Astrocyte of the cerebellum (primary cell): ENCODE results near the gene GH2.
"Not testable (repeated sequence)": the region's sequence is repeated elsewhere in the genome, so short reads cannot be mapped to it uniquely, and the experiment has no call there.

Experiments used
- DNase-seq: peaks from one replicate; pipeline ENCODE4 v3.0.0-alpha.2; 2011; ENCODE audit warnings: low read depth
- H3K4me3 ChIP-seq: 2 replicates; pipeline ENCODE4 v1.5.1; 2011; ENCODE audit warnings: mild to moderate bottlenecking, low read depth, low read length, moderate library complexity
- in situ Hi-C: cut with HindIII; loops from 2 replicates; pipeline ENCODE4 v1.10.0; 2017; ENCODE audit warnings: low sequenced_read_pairs
- TF ChIP-seq, protein P1 (sequence below): IDR thresholded peaks from 2 replicates; pipeline ENCODE4 v1.5.1; 2012; ENCODE audit warnings: low read length, low read depth, moderate library complexity, mild to moderate bottlenecking; ENCODE audit errors: missing control alignments

GH2 gene

GRCh38 chr17:63911041-63911635 lies 29.4 kb upstream of the GH2 start, which contains the start of gene CSHL1:
CSHL1 (minus strand) TSS chr17:63911258; CDS start chr17:63911196, 62 bp downstream.
- H3K4me3 ChIP-seq: no peak within 1 kb of the TSS

GRCh38 chr17:63910096-63910495 lies 28.4 kb upstream of the GH2 start:
- in situ Hi-C loops: no loop called here
- H3K4me3 ChIP-seq: no peak overlapping the region
- DNase-seq: no peak
- TF ChIP-seq, protein P1, sequence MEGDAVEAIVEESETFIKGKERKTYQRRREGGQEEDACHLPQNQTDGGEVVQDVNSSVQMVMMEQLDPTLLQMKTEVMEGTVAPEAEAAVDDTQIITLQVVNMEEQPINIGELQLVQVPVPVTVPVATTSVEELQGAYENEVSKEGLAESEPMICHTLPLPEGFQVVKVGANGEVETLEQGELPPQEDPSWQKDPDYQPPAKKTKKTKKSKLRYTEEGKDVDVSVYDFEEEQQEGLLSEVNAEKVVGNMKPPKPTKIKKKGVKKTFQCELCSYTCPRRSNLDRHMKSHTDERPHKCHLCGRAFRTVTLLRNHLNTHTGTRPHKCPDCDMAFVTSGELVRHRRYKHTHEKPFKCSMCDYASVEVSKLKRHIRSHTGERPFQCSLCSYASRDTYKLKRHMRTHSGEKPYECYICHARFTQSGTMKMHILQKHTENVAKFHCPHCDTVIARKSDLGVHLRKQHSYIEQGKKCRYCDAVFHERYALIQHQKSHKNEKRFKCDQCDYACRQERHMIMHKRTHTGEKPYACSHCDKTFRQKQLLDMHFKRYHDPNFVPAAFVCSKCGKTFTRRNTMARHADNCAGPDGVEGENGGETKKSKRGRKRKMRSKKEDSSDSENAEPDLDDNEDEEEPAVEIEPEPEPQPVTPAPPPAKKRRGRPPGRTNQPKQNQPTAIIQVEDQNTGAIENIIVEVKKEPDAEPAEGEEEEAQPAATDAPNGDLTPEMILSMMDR: no peak

More at GRCh38 chr17:63911041-63911635, 29.4 kb upstream of the GH2 start, which contains the start of gene CSHL1:
- in situ Hi-C loops: no loop called here
- TF ChIP-seq, protein P1: no peak
- no peak for DNase-seq

DNA sequence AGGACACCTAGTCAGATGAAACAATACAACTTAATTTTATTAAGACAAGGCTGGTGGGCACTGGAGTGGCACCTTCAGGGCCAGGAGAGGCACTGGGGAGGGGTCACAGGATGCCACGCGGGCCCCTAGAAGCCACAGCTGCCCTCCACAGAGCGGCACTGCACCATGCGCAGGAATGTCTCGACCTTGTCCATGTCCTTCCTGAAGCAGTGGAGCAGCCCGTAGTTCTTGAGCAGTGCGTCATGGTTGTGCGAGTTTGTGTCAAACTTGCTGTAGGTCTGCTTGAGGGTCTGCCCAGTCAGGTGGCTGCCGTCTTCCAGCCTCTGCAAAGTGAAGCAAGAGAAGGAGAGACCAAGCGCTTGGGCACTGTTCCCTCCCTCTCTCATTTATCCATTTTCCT lies 27.8 kb upstream of the GH2 start:
- H3K4me3 ChIP-seq, DNase-seq, in situ Hi-C loops: not testable (repeated sequence)

DNA sequence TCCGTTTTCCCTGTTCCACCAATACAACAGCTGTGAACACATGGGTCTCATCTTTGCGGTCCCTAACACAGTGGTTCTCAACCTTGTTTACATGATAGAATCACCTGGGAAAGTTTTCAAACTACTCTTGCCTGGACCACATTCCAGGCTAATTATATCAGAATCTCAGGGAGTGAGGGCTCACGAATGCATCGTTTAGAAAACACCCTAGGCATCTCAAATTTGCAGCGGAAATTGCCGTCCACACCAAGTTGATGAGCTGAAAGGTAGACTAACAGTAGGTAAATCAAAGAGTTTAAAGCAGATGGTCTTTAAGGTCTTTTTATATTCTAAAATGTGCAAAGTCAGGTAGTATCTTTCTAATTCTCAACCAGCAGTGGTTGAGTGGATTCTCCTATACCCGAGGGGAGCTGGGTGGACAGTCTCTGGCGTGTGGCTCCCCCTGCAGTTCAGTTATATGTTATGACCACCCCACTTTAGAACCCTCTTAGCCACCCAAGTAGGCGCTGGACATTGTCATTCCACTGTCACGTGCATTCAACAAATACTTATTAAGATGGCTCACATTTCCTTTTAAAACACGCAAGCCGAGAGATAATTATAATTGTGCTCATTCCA lies 25.5 kb upstream of the GH2 start:
- in situ Hi-C loops, H3K4me3 ChIP-seq, DNase-seq: not testable (repeated sequence)
- TF ChIP-seq, protein P1: peak; percentile 22

GRCh38 chr17:63904796-63905195 lies 23.1 kb upstream of the GH2 start:
- in situ Hi-C loops, H3K4me3 ChIP-seq, DNase-seq: not testable (repeated sequence)

- DNase-seq, in situ Hi-C loops, H3K4me3 ChIP-seq: not testable (repeated sequence)
- TF ChIP-seq, protein P1: peak; percentile 28
Measured at GRCh38 chr17:63903787-63904201, 22.1 kb upstream of the GH2 start.

GRCh38 chr17:63901971-63902370 lies 20.2 kb upstream of the GH2 start:
- DNase-seq, H3K4me3 ChIP-seq, in situ Hi-C loops: not testable (repeated sequence)

DNA sequence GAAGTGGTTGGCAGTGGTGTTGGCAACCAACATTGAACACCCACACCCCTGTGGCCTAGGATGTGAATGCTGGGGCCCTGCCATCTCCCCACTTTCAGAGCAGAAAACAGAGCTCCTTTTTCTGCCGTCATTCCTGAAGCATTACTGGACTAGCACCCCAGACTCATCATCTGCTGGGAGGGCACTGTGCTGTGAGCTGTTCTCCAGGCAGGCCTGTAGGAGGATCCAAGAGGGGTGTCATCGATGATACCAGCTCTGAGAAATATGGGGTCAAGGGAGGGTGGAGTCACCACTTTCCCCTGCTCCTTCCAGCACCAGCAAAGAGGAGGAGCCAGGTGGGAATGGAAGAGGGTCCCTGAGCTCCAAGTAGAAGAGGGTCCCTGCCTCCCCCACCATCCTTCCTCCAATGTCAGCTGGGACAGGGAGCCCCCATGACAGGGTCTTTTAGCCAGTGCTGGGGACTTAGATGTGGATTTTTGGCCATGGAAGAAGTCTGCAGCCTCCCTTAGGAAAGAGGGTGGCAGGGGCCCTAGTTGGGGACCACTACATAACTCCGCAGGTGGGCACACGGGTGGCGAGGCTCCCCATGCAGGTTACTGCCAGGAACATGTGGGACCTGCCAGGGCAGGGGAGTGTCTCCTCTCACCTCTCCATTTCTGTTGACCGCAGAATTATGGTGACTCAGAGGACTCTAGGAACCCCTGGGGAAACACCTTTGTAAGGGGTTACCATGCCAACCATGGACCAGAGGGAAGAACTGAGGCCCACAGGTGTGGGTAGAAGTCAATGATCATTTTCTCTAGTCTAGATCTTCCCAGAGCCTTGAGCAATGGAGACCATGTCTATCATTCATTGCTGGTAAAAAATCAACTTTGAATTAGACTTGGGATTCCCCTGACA lies 17.4 kb upstream of the GH2 start:
- in situ Hi-C loops, DNase-seq, H3K4me3 ChIP-seq: not testable (repeated sequence)

DNA sequence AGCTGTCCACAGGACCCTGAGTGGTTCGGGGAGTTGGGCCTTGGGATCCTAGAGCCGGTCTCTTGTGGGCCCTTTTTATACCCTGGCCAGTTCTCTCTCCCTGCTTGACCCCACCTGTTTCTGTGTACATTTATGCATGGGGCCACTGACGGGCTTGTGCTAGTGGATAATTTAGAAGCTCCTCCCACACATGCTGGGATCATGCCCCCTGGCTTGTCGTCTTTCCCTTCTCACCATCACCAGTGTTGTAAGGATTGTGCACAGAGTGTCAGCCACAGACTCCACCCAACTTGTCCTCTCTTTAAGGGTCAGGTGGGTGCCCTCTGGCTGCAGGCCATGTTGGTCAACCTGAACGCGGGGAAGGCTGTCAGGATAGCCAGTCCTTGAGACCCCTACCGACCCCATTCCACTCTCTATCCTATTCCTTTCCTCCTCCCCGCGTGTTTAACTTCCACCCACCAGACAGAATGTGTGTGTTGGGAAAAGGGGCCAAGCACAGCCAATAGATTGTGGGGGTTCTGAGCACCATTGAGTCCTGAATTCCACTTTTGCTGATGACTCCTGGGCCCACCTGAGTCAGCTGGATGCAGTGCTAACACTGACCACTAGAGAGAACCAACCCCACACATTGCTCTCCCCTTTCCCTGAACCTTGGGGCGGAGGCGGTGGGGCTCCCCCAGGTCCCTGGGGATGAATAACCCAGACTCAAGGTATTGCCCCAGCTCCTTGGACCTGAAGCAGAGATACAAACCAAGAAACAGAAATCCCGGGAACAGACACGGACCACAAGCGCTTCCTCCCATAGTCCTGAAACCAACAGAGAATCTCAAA lies 15.0 kb upstream of the GH2 start, which contains the start of gene CSH1:
TSS of gene CSH1 (minus strand) at position 51 of the 831 bp plus-strand sequence. CDS start 63 bp downstream, outside the sequence.
- DNase-seq, in situ Hi-C loops, H3K4me3 ChIP-seq: not testable (repeated sequence)

- in situ Hi-C loops: not testable (repeated sequence)
Measured at GRCh38 chr17:63894821-63895220, 13.1 kb upstream of the GH2 start.

DNA sequence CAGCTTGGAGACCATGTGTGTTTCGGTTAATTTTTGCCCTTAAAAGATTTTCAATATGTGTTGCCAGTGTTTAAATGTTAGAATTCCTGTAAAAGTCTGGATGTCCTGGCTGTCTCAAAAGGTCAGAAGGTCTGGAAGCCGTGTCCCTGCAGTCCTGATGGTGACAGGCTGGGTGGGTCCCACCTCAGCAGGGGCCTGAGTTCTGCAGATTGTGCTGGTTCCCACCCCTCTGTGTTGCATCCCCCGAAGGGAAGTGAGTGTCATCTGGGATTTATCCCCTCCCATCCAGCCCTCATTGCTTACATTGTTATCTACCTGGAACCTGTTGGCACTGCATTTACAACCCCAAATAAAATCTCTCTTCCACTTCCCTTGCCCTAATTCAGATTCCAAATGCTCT lies 12.3 kb upstream of the GH2 start:
- DNase-seq, H3K4me3 ChIP-seq, in situ Hi-C loops: not testable (repeated sequence)

More at GRCh38 chr17:63894821-63895220, 13.1 kb upstream of the GH2 start:
- H3K4me3 ChIP-seq, DNase-seq: not testable (repeated sequence)
